HFFc6 (cell line): Measurements from ENCODE around the gene FCER1G. TPM values are rescaled to one million over a fixed set of nuclear protein-coding genes. Genes with fewer than 3 reads are reported as not detected.
"Not testable (repeated sequence)": the region's sequence is repeated elsewhere in the genome, so short reads cannot be mapped to it uniquely, and the experiment has no call there.

ENCODE experiments used
- DNase-seq: peaks from one replicate; pipeline ENCODE4 v3.0.0-alpha.2; 2018
- H3K27ac Mint-ChIP-seq: 2 replicates; pipeline ENCODE4 v1.8.0; 2020; ENCODE audit warnings: mild to moderate bottlenecking, mixed read lengths
- H3K27me3 Mint-ChIP-seq: 2 replicates; pipeline ENCODE4 v1.8.0; 2021; ENCODE audit warnings: mild to moderate bottlenecking, moderate library complexity, mixed read lengths; ENCODE audit not compliant: insufficient read depth
- H3K36me3 Mint-ChIP-seq: 2 replicates; pipeline ENCODE4 v1.8.0; 2021; ENCODE audit warnings: low read depth, mixed read lengths
- H3K4me1 Mint-ChIP-seq: 2 replicates; pipeline ENCODE4 v1.8.0; 2020; ENCODE audit warnings: low read depth, mixed read lengths
- H3K4me3 Mint-ChIP-seq: 2 replicates; pipeline ENCODE4 v1.8.0; 2020; ENCODE audit warnings: mild to moderate bottlenecking, moderate library complexity, mixed read lengths
- H3K9me3 Mint-ChIP-seq: 2 replicates; pipeline ENCODE4 v1.8.0; 2020; ENCODE audit warnings: mild to moderate bottlenecking, mixed read lengths
- CTCF ChIP-seq: fragments of 200-600 bp; sonication (generic); IDR thresholded peaks from 2 replicates; pipeline ENCODE4 v1.5.0; 2021; ENCODE audit warnings: antibody characterized with exemption, mild to moderate bottlenecking
- total RNA-seq, 6 experiments: library from RNA; stranded (reverse); fragmentation: NEBNext Ultra II Directional; extraction: Animal tissue kit (Norgen Biotek cat#: 25700); gene quantifications; 2 replicates in 1 of 6; 3 replicates in 5 of 6; pipeline ENCODE4 v1.2.3, GENCODE V29; 2021

FCER1G gene
- total RNA-seq, 6 experiments from 2014 or later = 0.33 to 1.0 (median 0.53) TPM; not detected in 1

DNA sequence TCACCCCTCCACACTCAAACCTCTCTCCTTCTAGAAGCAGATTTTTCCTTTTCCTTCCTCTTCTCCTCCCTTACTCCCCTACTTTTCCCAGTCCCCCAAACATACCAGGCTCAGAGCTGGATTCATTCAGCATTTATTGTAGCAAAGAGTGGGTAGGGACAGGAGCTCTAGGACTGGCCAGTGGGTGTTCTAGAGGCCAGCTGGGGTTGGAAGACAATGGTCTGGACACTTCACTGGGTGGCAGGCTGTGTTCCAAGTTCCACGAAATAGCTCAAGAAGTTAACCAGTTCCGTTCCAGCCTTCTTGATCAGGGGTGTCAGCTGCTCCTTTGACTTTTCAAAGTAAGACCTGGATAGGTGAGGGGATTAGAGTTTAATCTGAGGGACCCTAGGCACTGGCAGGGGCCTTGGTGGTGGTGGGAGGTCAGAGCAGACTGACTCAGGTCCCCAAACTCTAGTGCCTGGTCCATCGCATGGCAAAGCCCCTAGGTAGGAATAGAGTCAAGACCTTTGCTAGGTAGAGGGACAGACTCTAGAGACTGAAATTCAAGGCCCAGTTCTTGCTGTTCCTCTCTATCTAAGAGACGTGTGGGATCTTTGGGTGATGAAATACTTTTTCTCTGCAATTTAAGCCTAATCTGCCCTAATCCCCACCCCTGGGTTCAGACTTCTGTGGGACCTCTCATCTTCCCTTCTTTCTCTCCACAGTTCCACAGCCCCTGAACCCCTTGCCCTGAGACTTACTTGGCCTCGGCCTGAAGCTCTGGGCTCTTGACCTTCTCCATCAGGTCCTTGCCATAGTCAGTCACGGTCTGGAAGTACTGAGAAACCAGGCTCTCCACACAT lies 7.3 kb downstream of the FCER1G start:
- H3K4me1 Mint-ChIP-seq = peaks cover 26% of the 10 kb centered on the region
- H3K9me3 Mint-ChIP-seq = no peaks in the 10 kb centered on the region
- peaks cover 3% of the 10 kb centered on the region for H3K27me3 Mint-ChIP-seq
- DNase-seq = no peak
- no peak for TF ChIP-seq CTCF
- no peak overlapping the region for H3K27ac Mint-ChIP-seq
- H3K4me3 Mint-ChIP-seq = no peak overlapping the region
- H3K36me3 Mint-ChIP-seq = no peaks in the 10 kb centered on the region

GRCh38 chr1:161223805-161224694 lies 9.0 kb downstream of the FCER1G start:
- no peak overlapping the region for H3K27ac Mint-ChIP-seq
- peaks cover 3% of the 10 kb centered on the region for H3K27me3 Mint-ChIP-seq
- H3K9me3 Mint-ChIP-seq = no peaks in the 10 kb centered on the region
- no peak for DNase-seq
- H3K4me3 Mint-ChIP-seq = no peak overlapping the region
- TF ChIP-seq CTCF = no peak
- peaks cover 29% of the 10 kb centered on the region for H3K4me1 Mint-ChIP-seq
- no peaks in the 10 kb centered on the region for H3K36me3 Mint-ChIP-seq

GRCh38 chr1:161224695-161225087 lies 9.6 kb downstream of the FCER1G start:
- not testable (repeated sequence) for H3K36me3 Mint-ChIP-seq, H3K27ac Mint-ChIP-seq, H3K27me3 Mint-ChIP-seq, H3K9me3 Mint-ChIP-seq, DNase-seq, H3K4me3 Mint-ChIP-seq
- H3K4me1 Mint-ChIP-seq = peaks cover 29% of the 10 kb centered on the region

GRCh38 chr1:161225178-161225533 lies 10.1 kb downstream of the FCER1G start:
- peaks cover 29% of the 10 kb centered on the region for H3K4me1 Mint-ChIP-seq
- peaks cover 2% of the 10 kb centered on the region; the same call in 1 of the 2 replicates for H3K36me3 Mint-ChIP-seq
- peak overlapping the region; percentile 51 for H3K4me3 Mint-ChIP-seq
- DNase-seq = no peak
- peak overlapping the region; percentile 53 for H3K27ac Mint-ChIP-seq
- no peak for TF ChIP-seq CTCF
- H3K9me3 Mint-ChIP-seq = no peaks in the 10 kb centered on the region
- H3K27me3 Mint-ChIP-seq = peaks cover 3% of the 10 kb centered on the region

DNA sequence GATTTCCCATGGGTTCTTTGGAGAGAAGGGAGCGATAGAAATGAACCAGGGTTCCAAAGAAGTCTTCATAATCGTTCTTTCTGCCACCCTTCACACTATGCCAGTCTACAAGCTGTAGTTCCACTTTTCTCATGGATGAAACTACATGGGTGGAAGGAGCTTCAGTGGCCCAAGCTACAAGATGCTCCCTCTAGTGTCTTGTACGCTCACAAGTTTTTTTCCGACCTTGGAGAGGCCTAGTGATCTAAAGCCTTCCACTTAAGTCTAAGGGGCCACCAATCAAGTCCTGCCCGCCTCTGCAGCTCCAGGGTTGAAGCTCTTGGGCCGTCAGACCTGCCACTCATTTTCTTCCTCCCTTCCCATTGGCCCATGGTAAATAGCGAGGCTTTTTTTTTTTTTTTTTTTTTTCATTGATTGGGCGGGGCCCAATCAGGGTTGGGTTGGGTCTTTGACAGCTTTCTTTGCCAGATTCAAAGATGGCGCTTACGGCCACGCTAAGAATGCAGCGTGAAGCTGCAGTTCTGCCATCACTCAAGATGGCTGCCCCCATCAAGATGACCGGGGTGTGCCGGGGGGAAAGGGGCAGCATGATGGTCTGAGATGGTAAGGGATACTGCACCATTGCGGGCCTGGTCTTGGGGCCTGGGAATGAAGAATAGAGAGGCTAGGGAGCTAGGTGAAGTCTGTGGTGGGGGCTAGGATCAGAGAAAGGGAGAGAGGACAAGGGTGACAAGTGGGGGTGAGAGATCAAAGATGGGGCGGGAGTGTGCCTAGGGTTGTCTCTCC lies 10.6 kb downstream of the FCER1G start, which contains the start of gene TOMM40L:
Gene TOMM40L, plus strand, starts transcription at position 527 of the 786 bp plus-strand sequence. CDS start 430 bp downstream, outside the sequence.
- peak; percentile 78 for TF ChIP-seq CTCF
- H3K27me3 Mint-ChIP-seq = peaks cover 3% of the 10 kb centered on the region

More for the DNA sequence above, 10.6 kb downstream of the FCER1G start, which contains the start of gene TOMM40L:
- DNase-seq = peak; percentile 100
- Mint-ChIP-seq H3K27ac (peak within 1 kb of the TSS; percentile 92), H3K36me3 (peaks cover 5% of the 10 kb centered on the region; the same call in 1 of the 2 replicates), H3K9me3 (no peaks in the 10 kb centered on the region), H3K4me1 (peaks cover 29% of the 10 kb centered on the region), H3K4me3 (peak within 1 kb of the TSS; percentile 99)
